ENCODE results near the gene ACOX1.
"Not testable (repeated sequence)": the region's sequence is repeated elsewhere in the genome, so short reads cannot be mapped to it uniquely, and the experiment has no call there.

Gene ACOX1

DNA sequence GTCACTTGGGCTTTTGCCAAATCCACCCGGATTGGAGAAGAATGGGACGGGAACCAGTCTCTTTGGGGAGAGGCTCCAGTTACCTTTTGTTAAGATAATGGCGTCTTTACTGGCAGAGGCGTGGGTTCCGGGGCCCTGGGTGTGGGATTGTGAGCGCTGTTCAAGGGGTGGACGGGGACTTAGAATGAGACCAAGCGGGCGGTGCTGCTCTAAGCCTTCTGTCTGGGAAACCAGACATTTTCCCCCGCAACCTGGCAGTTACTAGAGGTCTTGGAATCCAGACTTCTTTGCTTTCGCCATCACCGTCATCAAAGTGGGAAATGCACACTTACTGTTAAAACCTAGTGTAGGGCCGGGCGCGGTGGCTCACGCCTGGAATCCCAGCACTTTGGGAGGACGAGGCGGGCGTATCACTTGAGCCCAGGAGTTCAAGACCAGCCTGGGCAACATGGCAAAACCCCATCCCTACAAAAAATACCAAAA lies 780 bp upstream of the ACOX1 start:
- no peak for DNase-seq

DNA sequence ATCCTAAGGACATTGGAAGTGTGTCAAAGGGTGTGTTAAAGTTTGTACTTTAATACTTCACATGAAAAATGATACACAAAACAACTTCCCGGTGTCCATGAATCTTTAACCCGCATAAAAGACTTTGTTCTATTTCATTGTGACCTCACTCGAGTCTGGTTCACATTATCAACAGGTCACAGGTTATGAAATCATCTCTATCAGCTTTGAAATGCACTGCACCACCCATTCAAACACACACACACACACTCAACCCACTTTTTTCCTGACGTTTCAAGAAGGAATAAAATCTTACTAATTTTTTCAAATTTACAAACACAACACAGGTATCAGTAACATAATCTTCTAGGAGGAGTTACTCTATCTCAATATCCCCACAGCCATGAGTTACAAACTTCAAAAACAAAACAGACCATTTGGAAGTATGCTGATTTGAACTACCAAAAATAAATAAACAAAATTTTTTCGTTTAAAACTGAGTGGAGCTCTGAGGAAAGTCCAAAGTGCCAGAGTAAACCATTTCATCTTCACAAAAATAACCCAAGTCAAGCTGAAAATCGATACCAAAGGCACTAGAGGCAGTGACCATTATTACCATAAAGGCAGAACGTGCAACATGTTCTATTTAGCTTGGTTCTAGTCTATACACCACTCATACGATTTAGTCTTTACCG lies 2.7 kb downstream of the ACOX1 start:
- DNase-seq = no peak

DNA sequence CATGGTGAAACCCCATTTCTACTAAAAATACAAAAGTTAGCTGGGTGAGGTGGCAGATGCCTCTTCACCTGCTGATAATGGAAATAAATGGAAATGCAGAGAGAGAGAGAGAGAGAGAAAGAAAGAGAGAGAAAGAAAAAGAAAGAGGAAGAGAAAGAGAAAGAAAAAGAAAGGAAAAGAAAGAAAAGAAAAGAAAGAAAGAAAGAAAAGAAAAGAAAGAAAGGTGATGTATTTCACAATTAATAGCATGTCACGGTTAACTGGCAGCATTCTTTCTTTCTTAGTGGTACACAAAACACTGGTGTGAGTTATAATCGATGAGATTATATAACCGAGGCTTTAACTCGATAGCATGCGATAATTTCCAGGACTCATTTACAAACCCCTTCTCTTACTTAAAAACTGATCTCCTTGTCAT lies 3.2 kb downstream of the ACOX1 start:
- no peak for DNase-seq

DNA sequence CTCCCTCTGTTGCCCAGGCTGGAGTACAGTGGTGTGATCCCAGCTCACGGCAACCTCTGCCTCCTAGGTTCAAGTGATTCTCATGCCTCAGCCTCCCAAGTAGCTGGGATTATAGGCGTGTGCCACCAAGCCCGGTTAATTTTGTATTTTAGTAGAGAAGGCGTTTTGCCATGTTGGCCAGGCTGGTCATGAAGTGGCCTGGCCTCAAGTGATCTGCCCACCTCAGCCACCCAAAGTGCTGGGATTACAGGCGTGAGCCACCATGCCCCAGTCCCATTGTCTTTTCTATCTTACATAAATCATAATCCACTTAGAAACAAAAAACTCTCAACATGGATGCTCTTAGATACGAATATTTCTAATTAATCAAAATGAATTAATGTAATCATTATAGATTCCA lies 3.8 kb downstream of the ACOX1 start:
- DNase-seq = not testable (repeated sequence)

DNA sequence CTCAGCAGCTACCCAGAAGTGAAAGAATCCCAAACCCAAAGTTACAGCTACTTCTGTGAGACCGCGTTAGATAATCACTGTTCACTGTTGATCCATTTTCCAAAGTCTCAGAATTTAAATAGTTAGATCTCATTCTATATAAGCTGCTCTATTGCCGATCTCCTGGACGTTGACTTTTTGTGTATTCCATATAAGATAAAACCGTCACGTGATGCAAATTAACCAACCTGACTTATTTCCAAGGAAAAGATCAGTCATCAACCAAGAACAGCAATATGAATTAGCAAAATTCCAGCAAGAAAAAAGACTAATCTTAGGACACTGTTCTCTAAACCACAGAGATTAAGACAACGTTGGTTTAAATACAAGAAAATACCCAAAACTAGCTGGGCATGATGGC lies 8.3 kb downstream of the ACOX1 start:
- DNase-seq = no peak

DNA sequence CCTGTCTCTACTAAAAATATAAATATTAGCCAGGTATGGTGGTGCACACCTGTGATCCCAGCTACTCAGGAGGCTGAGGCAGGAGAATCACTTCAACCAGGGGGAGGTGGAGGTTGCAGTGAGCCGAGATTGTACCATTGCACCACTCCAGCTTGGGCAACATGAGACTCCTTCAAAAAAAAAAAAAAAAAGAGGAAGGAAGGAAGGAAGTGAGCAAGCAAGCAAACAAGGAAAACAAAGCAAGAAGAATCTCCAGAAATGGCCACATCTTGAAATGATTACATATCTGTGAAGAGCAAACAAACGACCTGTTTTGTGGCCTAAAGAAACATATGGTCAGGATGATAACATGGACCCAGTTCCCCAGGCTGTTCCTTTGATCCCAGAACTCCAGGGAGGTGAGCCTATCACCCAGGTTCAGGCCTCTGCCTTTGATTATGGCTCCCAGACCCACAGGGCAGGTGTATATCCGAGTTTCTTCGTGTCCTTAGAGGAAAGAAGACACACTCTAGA lies 8.9 kb downstream of the ACOX1 start:
- DNase-seq = no peak

DNA sequence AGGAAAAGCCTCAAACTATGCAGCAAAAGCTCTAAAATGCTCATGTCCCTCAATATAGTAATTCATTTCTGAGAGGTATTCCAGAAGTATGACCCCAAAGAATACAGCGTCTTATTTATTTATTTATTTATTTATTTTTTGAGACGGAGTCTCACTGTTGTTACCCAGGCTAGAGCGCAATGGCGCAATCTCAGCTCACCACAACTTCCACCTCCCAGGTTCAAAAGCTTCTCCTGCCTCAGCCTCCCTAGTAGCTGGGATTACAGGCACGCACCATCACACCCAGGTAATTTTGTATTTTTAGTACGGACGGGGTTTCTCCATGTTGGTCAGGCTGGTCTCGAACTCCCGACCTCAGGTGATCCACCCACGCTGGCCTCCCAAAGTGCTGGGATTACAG lies 9.9 kb downstream of the ACOX1 start:
- DNase-seq = not testable (repeated sequence)

DNA sequence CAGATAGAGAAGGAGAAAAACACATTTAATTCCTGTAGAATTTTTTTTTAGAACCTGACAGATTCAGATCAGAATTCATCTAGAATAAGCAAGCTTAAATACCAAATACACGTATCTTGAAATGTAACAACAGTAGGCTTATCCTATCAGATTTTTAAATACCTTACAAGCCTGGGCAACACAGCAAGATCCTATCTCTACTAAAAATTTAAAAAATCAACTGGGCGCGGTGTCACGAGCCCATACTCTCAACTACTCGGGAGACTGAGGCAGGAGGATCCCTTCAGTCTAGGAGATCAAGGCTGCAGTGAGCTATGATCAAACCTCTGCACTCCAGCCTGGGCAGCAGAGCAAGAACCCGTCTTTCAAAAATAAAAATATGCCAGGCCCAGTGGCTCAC lies 13.5 kb downstream of the ACOX1 start:
- DNase-seq = no peak

DNA sequence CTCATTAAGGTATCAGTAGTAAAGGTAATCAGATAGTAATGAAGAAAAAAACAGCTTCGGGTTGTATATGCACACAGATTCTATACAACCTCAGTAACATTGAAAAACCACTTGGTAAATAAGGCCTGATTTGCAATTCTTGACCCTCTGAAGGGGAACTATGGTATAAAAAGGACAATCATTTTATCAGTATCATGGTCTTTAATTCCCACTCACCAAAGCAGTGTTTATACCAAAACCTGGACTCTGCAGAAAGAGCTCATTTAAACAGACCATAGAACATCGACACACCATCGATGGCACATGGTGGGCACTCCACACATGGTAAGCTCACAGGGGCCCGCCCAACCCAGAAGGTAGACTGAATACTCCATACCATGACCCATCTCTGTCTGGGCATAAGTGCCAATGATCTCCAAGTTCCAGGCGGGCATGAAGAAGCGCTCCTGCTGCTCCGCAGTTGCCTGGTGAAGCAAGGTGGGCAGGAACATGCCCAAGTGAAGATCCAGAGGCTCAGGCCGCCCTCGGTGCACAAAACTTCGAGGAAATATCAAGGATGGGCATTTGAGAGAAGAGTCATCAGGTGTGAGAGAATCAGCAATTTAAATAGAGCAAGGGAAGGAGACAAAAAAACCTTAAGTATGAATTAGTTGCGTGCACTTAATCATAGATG lies 19.0 kb downstream of the ACOX1 start:
- DNase-seq = no peak

DNA sequence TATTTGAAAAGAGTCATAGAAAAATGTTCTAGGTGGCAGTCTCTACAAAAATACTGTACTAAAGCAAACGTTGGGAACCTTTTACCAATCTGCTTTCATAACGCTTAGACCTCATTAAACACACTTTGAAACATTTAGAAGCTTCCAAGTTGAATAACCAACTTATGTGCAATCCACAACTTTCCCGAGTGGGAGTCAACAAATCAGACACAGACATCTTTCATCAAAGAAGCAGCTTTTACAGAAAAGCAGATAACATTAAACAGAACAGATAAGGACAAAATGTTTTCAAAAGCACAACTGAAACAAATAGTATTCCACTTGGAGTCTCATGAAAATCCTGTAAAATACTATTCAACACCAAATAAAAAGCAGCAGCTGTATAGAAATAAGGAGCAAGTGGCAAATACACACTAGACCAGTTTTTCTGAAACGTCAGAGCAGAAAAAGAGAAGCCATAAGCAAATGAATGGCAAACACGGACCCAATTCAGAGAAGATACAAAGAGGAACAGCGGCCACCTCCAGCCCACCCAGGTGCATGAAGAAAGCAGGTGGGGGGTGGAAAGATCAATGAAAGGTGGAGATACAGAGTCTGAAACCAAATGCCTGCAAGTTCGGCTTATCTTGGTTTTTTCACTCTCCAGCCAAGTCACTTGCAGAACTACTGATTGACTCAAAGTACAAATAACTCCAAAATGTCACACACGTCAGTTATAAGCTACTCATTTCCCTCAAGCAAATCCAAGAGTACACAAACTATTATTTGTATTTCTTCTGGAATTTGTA lies 19.7 kb downstream of the ACOX1 start:
- DNase-seq = no peak

DNA sequence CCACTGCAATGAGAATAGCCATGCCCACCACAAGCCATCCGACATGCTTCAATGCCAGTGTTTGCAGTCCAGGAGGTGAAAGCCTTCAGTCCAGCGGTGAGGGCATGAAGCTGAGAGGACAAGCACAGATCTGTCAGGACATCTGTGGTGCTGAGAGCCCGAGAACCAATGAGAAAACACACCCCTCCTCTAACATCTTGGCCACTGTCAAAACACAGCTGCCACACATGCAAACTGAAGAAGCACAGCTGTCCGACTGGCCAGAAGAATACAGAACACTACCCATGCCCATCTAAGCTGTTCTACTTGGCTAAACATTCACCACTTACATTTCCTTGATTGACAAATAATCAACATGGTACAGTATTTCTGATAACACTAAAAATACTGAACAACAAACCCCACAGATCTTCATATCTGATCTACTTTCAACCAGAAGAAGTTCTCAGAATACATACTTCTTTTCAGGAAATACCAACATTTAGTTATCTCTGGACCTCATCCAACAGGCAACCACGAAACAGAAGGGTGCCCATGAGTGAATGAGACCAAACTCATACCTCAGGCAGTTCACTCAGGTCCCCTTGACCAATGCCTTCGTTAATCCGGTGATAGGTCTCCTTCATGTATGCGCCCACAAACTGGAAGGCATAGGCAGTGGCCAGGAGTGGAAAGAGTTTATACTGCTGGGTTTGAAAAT lies 28.0 kb downstream of the ACOX1 start:
- no peak for DNase-seq

DNA sequence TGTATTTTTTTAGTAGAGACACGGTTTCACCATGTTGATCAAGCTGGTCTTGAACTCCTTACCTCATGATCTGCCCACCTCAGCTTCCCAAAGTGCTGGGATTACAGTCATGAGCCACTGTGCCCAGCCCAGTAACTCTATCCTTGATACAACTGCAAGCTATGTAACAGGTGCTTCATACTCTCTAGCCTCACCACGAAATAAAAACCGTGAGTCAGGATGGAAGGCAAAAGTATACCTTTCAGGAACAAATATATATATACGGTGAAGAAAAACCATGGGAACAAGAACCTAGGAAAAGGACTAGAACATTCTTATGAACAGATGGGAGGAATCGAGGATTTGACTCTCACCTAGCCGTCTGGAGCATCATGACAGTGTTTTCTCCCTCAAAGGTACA lies 28.5 kb downstream of the ACOX1 start:
- no peak for DNase-seq

DNA sequence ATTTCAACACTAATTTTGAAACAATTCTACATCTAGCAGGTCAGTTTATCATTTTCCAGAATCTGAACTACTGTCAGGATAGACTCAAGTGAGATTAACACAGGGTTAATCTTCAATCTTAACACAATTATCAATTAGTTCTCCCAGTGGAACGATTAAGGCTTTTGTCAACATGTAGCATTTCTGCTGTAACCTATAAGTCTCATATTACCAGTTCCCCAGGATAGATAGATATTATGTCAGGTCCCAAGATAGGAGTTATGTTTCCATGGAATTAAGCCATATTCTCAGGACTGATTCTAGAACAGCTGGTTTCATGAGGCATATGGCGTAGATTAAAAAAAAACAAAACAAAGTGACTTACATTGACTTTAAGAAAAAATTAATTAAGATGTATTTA lies 33.8 kb downstream of the ACOX1 start:
- no peak for DNase-seq

DNA sequence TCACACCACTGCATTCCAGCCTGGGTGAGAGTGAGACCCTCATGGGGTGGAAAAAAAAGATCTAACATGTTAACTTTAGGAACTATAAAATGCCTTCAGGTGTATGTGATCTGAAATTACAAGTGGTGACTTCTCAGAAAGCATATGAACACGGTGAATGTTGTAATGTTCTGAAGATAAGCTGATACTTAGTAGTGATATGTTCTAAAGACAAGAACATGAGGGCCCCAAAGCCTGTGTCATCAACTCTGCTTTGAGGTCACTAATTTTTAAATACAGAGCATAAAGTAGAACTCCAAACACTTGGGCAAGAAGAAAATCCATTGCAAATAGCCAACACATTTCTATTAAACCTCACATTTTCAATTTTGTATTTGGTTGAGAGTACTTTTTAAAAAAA lies 35.5 kb downstream of the ACOX1 start:
- no peak for DNase-seq

DNA sequence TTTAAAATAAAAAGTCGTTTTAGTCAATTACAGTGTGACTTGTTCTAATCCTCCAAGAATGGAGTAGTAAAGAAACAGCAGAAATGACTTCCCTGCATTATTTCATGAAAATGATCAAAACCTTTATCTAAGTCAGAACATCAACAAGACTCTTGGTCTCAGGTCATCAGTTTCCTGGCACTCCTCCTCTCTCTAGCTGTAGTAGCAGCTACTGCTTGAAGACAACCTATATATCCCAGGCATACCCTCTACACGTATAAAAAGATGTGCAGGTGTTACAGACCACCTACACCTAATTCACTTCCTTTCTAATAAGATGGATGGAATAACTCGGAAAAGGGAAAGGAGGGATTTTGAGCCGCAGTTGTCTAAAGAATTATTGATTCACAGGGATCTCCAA lies 36.5 kb downstream of the ACOX1 start:
- no peak for DNase-seq

DNA sequence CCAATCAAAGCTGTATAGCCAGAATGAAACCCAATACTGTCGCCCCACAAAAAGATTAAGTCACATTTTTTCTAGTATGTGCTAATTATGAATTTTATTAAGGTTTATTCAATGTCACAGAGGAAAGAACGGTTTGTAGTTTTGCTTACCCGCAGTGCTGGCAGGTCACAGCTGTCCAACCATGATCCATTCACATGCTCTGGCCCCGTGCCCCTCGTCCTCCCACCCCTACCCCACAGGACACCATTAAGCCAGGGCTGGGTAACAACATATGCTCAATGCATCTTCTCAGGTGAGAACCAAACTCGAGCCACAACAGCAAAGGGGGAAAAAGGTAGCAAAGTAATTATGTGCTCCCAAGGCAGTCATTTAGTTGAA lies 37.5 kb downstream of the ACOX1 start:
- no peak for DNase-seq

DNA sequence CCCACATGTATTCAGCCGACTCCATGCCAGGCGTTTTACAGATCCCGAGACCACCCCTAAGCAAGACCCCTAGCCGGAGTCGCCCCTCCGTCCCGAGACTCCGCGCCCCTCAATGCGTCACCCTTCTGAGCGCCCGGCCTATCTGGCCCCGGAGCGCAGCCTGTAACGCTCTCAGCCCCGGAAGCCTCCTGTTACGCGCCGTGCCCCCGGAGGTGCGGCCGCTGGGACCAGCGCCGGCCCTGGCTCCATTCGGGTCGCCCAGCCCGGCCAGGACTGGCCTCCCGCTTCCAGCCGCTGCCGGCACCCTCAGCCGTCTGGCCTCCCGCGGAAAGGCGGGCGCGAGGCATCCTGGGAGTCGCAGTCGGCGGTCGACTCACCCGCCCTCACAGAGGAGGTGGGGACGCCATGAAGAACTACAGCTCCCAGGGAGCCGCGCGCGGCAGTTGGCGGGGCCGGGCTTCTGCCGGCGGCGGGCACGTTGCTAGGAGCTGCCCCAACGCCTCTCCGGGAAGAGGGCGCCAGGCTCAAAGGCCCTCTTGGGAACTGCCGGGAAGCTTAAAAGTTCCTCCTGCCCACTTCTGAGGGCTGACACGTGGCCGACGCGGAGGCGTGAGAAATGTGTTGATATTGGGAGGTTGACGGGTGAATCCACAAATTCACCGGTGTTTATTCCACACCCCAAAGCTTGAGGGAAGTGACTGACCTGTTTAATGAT lies 38.1 kb downstream of the ACOX1 start, which contains the start of gene FBF1:
FBF1 (minus strand) TSS at position 316 of the 715 bp plus-strand sequence. CDS start 2,893 bp downstream, outside the sequence.
- peak; percentile 85 for DNase-seq

DNA sequence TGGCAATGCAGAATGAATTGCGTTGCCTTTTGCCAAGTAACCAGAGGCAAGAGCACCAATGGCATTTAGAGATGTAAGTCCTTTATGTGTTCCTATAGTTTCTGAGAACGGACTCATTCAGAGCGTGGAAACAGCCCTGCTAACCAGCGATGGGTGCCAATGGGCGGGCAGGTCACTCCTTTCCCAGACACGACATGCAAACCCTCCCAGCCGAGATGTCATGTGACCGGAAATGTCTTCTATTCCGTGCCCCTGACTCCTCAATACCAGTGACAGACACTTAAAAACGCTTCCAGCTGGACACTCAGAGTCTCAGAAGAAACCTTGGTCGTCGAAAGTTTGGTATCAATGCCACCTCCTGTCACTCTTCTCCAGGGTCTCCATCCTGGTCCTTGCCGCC lies 41.3 kb downstream of the ACOX1 start:
- DNase-seq = no peak

DNA sequence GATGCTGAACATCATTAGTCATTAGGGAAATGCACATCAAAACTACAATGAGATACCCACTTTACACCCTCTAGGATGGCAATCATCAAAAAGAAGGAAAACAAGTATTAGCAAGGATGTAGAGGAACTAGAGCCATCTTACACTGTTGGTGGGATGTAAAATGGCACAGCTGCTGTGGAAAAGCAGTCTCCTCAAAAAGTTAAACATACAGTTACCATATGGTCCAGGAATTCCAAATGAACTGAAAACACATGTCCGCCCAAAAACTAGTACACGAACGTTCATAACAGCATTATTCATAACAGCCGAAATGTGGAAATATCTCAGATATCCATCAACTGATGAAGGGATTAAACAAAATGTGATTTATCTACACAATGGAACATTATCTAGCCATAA lies 45.2 kb downstream of the ACOX1 start:
- DNase-seq = no peak

DNA sequence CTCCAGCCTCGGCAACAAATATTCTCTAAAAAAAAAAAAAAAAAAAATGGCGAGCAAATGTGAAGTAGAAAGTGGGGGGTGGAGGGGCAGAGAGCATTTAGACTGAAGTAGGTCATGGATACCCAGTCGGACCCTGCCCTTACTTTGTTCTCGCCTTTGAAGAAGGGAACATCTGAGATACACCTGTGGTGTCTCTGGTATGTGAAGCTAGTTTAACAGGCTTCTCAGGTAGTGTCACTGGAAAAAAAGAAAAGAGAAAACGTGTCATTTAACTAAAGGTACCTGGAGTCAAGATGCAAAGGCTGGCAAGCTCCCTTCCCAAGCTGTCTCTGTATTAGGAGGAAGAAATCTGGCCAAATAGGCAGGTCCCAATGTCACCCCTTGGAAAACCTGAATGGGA lies 46.1 kb downstream of the ACOX1 start:
- no peak for DNase-seq

DNA sequence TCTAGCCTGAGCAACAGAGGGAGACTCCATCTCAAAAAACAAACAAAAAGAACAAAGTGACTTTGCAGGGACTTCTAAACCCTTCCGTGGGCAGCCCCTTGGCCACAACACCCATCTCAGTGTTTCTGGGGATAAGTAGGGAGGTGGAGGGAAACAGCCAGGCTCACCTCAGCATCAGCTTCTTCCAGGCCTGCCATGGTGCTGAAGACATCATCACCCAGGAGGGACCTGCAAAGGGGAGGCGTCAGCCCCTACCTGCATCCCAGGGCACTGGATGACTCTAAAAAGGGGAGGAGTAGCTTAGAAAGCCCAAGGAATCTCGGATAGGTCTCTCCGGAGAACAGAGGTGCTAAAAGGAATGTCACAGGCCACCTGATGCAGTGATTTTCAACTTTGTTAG lies 47.9 kb downstream of the ACOX1 start:
- DNase-seq = no peak

DNA sequence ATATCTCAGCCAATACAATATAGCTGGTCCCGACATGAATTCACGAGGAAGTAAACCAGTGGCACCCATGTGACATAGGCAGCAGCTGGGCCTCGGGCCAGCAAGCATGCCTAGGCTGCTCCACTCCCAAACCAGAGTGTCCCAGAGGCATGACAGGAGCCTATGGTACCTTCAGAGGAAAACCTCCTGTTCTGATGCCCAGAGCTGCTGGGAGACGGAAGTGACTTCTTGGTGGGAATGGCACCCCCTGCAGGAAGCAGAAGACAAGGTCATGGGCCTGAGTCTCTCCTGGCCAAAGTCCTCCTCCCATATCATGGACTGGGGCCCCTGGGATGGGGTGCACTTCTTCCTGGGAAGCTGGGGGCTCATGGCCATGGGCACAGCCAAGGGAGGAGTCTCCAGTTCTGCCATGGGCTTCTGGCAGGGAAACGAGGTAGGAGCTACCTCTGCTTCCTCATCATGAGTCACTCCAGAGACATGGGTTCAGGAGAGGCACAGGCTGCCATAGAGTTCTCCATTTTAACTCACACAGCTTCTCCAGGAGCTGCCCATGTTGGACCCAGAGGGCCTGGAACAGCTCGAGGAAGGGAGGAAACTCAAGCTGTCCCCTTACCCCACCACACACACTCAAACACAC lies 51.6 kb downstream of the ACOX1 start:
- DNase-seq = peak; percentile 16
